ENCODE data around the gene CARS1.

Gene CARS1

GRCh38 chr11:3016861-3017260 lies 40.4 kb downstream of the CARS1 start:
- Histone ChIP-seq H3K4me3 (ENCODE audit: severe bottlenecking) (no peak overlapping the region), H3K36me3 (ENCODE audit: low read depth) (peaks cover 97% of the 10 kb centered on the region), H3K9me3 (ENCODE audit: severe bottlenecking) (no peaks in the 10 kb centered on the region), H3K4me1 (ENCODE audit: insufficient read depth, poor library complexity, severe bottlenecking) (no peaks in the 10 kb centered on the region), H3K27me3 (ENCODE audit: insufficient read depth, poor library complexity, severe bottlenecking) (no peaks in the 10 kb centered on the region), H3K27ac (ENCODE audit: poor library complexity, severe bottlenecking) (no peak overlapping the region)
- no peak for TF ChIP-seq CTCF (IDR thresholded peaks at IDR 0.05; ENCODE audit: poor library complexity, severe bottlenecking)
- ATAC-seq (ENCODE audit: low read depth) (no peak), DNase-seq (ENCODE audit: low spot score) (no peak)

- no peak for TF ChIP-seq CTCF (IDR thresholded peaks at IDR 0.05; ENCODE audit: poor library complexity, severe bottlenecking)
Measured at GRCh38 chr11:3015796-3016195, 41.4 kb downstream of the CARS1 start.

GRCh38 chr11:3014943-3015342 lies 42.3 kb downstream of the CARS1 start:
- Histone ChIP-seq H3K4me1 (ENCODE audit: insufficient read depth, poor library complexity, severe bottlenecking) (no peaks in the 10 kb centered on the region), H3K27me3 (ENCODE audit: insufficient read depth, poor library complexity, severe bottlenecking) (no peaks in the 10 kb centered on the region), H3K27ac (ENCODE audit: poor library complexity, severe bottlenecking) (no peak overlapping the region), H3K9me3 (ENCODE audit: severe bottlenecking) (no peaks in the 10 kb centered on the region), H3K4me3 (ENCODE audit: severe bottlenecking) (no peak overlapping the region), H3K36me3 (ENCODE audit: low read depth) (peaks cover 95% of the 10 kb centered on the region)
- no peak for ATAC-seq (ENCODE audit: low read depth)
- no peak for TF ChIP-seq CTCF (IDR thresholded peaks at IDR 0.05; ENCODE audit: poor library complexity, severe bottlenecking)
- no peak for DNase-seq (ENCODE audit: low spot score)

More at GRCh38 chr11:3015796-3016195, 41.4 kb downstream of the CARS1 start:
- DNase-seq (ENCODE audit: low spot score) = no peak
- Histone ChIP-seq H3K4me1 (ENCODE audit: insufficient read depth, poor library complexity, severe bottlenecking) (no peaks in the 10 kb centered on the region), H3K4me3 (ENCODE audit: severe bottlenecking) (no peak overlapping the region), H3K27ac (ENCODE audit: poor library complexity, severe bottlenecking) (no peak overlapping the region), H3K36me3 (ENCODE audit: low read depth) (peaks cover 97% of the 10 kb centered on the region), H3K27me3 (ENCODE audit: insufficient read depth, poor library complexity, severe bottlenecking) (no peaks in the 10 kb centered on the region), H3K9me3 (ENCODE audit: severe bottlenecking) (no peaks in the 10 kb centered on the region)
- ATAC-seq (ENCODE audit: low read depth) = peak; percentile 26; the same call in 1 of the 3 replicates

GRCh38 chr11:3014057-3014938 lies 42.9 kb downstream of the CARS1 start:
- H3K27ac ChIP-seq (ENCODE audit: poor library complexity, severe bottlenecking) = no peak overlapping the region

More at GRCh38 chr11:3014057-3014938, 42.9 kb downstream of the CARS1 start:
- H3K4me1 ChIP-seq (ENCODE audit: insufficient read depth, poor library complexity, severe bottlenecking) = no peaks in the 10 kb centered on the region
- H3K36me3 ChIP-seq (ENCODE audit: low read depth) = peaks cover 99% of the 10 kb centered on the region
- no peak for TF ChIP-seq CTCF (IDR thresholded peaks at IDR 0.05; ENCODE audit: poor library complexity, severe bottlenecking)
- H3K4me3 ChIP-seq (ENCODE audit: severe bottlenecking) = no peak overlapping the region
- H3K27me3 ChIP-seq (ENCODE audit: insufficient read depth, poor library complexity, severe bottlenecking) = no peaks in the 10 kb centered on the region
- ATAC-seq (ENCODE audit: low read depth) (no peak), DNase-seq (ENCODE audit: low spot score) (no peak)
- no peaks in the 10 kb centered on the region for H3K9me3 ChIP-seq (ENCODE audit: severe bottlenecking)
